ENCODE measurements around the gene TCEA2. TPM values are rescaled to one million over a fixed set of nuclear protein-coding genes. Genes with fewer than 3 reads are reported as not detected.

Gene TCEA2
- total RNA-seq, 1 experiment from 2014 or later: 29.4 TPM

DNA sequence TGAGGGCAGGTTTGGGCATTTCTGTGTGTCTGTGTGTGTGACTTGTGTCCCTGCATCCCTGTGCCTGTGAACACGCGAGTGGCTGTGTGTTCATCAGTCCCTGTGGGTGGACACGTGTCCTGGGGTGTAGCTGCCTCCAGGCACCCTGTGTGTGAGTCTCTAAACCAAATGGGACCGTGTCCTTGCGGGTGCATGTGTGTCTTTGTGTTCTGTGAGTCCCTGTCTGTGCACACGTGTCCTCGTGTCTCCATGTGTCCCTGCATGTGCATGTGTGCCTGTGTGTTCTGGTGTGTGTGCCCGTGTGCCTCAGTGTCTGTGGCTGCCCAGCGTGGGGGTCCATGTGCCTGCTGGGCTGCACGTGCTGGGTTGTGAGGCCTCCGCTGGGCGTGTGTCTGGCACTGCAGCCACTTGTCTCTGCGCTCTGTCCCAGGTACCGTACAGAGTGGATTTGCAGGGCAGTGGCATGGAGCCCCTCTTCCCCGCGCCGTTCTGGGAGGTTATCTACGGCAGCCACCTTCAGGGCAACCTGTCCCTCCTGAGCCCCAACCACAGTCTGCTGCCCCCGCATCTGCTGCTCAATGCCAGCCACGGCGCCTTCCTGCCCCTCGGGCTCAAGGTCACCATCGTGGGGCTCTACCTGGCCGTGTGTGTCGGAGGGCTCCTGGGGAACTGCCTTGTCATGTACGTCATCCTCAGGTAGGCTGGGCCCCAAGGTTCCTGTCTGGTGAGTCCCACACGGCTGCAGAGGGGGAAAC is 29.4 kb downstream of the TCEA2 start:
- H3K4me3 ChIP-seq (ENCODE audit: insufficient read depth, low read depth, low read length): no peak overlapping the region
- H3K27me3 ChIP-seq (ENCODE audit: control insufficient read depth, insufficient read depth, low read length): no peaks in the 10 kb centered on the region
- no peaks in the 10 kb centered on the region for H3K36me3 ChIP-seq (replicated peaks; ENCODE audit: control insufficient read depth, insufficient read depth, low read length)
- no peak for DNase-seq

GRCh38 chr20:64093013-64093503 is 30.1 kb downstream of the TCEA2 start:
- no peak overlapping the region for H3K4me3 ChIP-seq (ENCODE audit: insufficient read depth, low read depth, low read length)
- no peaks in the 10 kb centered on the region for H3K36me3 ChIP-seq (replicated peaks; ENCODE audit: control insufficient read depth, insufficient read depth, low read length)
- DNase-seq: peak; percentile 83
- H3K27me3 ChIP-seq (ENCODE audit: control insufficient read depth, insufficient read depth, low read length): no peaks in the 10 kb centered on the region

GRCh38 chr20:64095455-64095854 is 32.5 kb downstream of the TCEA2 start:
- Histone ChIP-seq H3K36me3 (replicated peaks; ENCODE audit: control insufficient read depth, insufficient read depth, low read length) (no peaks in the 10 kb centered on the region), H3K4me3 (ENCODE audit: insufficient read depth, low read depth, low read length) (no peak overlapping the region), H3K27me3 (ENCODE audit: control insufficient read depth, insufficient read depth, low read length) (no peaks in the 10 kb centered on the region)
- DNase-seq: no peak

DNA sequence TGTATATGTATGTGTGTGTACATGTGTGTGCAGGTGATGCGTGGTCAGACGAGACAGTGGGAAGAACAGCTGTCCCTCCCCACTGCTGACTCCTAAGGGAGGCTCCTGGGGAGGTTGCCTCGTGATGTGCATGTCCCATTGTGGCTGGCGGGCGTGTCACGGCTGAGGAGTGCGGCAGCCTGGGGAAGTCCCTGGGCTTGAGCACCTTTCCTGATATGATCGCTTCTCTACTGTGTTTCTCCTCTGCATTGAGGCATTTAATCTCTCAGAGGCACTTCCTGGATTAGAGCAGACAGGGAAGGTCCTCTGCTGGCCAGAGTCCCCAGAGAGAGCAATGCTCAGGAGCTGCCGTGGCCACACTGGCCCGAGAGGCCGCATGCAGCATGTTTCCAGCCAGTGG is 32.9 kb downstream of the TCEA2 start:
- Histone ChIP-seq H3K36me3 (replicated peaks; ENCODE audit: control insufficient read depth, insufficient read depth, low read length) (no peaks in the 10 kb centered on the region), H3K27me3 (ENCODE audit: control insufficient read depth, insufficient read depth, low read length) (peaks cover under 1% of the 10 kb centered on the region; the same call in 1 of the 2 replicates), H3K4me3 (ENCODE audit: insufficient read depth, low read depth, low read length) (no peak overlapping the region)
- DNase-seq: no peak

GRCh38 chr20:64096535-64096934 is 33.5 kb downstream of the TCEA2 start:
- no peak for DNase-seq
- H3K4me3 ChIP-seq (ENCODE audit: insufficient read depth, low read depth, low read length): no peak overlapping the region
- H3K27me3 ChIP-seq (ENCODE audit: control insufficient read depth, insufficient read depth, low read length): peaks cover 5% of the 10 kb centered on the region; the same call in 1 of the 2 replicates
- H3K36me3 ChIP-seq (replicated peaks; ENCODE audit: control insufficient read depth, insufficient read depth, low read length): no peaks in the 10 kb centered on the region

DNA sequence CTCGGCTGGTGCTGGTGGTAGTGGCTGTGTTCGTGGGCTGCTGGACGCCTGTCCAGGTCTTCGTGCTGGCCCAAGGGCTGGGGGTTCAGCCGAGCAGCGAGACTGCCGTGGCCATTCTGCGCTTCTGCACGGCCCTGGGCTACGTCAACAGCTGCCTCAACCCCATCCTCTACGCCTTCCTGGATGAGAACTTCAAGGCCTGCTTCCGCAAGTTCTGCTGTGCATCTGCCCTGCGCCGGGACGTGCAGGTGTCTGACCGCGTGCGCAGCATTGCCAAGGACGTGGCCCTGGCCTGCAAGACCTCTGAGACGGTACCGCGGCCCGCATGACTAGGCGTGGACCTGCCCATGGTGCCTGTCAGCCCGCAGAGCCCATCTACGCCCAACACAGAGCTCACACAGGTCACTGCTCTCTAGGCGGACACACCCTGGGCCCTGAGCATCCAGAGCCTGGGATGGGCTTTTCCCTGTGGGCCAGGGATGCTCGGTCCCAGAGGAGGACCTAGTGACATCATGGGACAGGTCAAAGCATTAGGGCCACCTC is 35.5 kb downstream of the TCEA2 start:
- H3K4me3 ChIP-seq (ENCODE audit: insufficient read depth, low read depth, low read length): no peak overlapping the region
- H3K27me3 ChIP-seq (ENCODE audit: control insufficient read depth, insufficient read depth, low read length): peaks cover 19% of the 10 kb centered on the region
- no peak for DNase-seq
- H3K36me3 ChIP-seq (replicated peaks; ENCODE audit: control insufficient read depth, insufficient read depth, low read length): no peaks in the 10 kb centered on the region

- DNase-seq: no peak
- Histone ChIP-seq H3K36me3 (replicated peaks; ENCODE audit: control insufficient read depth, insufficient read depth, low read length) (no peaks in the 10 kb centered on the region), H3K27me3 (ENCODE audit: control insufficient read depth, insufficient read depth, low read length) (peaks cover 19% of the 10 kb centered on the region), H3K4me3 (ENCODE audit: insufficient read depth, low read depth, low read length) (no peak overlapping the region)
These were observed 36.2 kb downstream of the TCEA2 start for GRCh38 chr20:64099086-64099786.

GRCh38 chr20:64099880-64100565 is 37.0 kb downstream of the TCEA2 start:
- no peak overlapping the region for H3K4me3 ChIP-seq (ENCODE audit: insufficient read depth, low read depth, low read length)
- DNase-seq: no peak
- peaks cover 19% of the 10 kb centered on the region for H3K27me3 ChIP-seq (ENCODE audit: control insufficient read depth, insufficient read depth, low read length)
- H3K36me3 ChIP-seq (replicated peaks; ENCODE audit: control insufficient read depth, insufficient read depth, low read length): no peaks in the 10 kb centered on the region

- no peaks in the 10 kb centered on the region for H3K36me3 ChIP-seq (replicated peaks; ENCODE audit: control insufficient read depth, insufficient read depth, low read length)
- no peak overlapping the region for H3K4me3 ChIP-seq (ENCODE audit: insufficient read depth, low read depth, low read length)
- peaks cover 19% of the 10 kb centered on the region for H3K27me3 ChIP-seq (ENCODE audit: control insufficient read depth, insufficient read depth, low read length)
- DNase-seq: no peak
These were observed 37.5 kb downstream of the TCEA2 start for GRCh38 chr20:64100566-64100888.

DNA sequence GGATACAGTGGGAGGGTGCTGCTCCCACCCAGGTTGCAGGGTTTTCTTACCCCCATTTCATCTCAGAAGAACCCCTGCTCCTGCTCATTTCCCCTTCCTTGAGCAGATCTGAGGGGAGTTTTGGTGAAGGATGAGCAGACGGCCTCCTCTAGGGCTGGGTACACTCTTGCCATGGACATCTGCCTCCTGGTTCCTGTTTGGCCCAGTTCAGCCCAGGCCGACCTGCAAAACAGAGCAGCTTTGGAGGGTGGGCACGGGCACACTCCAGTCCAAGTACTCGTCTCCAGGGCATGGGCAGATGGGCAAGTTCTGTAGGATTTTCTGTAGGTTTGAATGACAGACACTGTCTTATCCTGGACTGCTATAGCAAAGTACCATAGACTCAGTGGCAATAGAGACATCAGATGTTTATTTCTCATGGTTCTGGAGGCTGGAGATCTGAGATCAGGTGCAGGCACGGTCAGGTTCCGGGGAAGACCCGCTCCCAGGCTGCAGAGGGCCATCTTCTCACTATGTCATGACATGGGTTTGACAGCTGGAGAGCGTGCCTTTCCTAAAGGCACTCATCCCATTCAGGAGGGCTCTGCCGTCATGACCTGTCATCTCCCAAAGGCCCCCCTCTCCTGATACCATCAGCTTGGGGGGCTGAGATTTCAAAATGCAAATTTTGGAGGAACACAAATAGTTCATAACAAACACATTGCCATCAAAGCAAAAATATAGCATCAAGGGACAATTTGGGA is 38.1 kb downstream of the TCEA2 start:
- Histone ChIP-seq H3K27me3 (ENCODE audit: control insufficient read depth, insufficient read depth, low read length) (peaks cover 19% of the 10 kb centered on the region), H3K4me3 (ENCODE audit: insufficient read depth, low read depth, low read length) (no peak overlapping the region), H3K36me3 (replicated peaks; ENCODE audit: control insufficient read depth, insufficient read depth, low read length) (no peaks in the 10 kb centered on the region)
- no peak for DNase-seq

DNA sequence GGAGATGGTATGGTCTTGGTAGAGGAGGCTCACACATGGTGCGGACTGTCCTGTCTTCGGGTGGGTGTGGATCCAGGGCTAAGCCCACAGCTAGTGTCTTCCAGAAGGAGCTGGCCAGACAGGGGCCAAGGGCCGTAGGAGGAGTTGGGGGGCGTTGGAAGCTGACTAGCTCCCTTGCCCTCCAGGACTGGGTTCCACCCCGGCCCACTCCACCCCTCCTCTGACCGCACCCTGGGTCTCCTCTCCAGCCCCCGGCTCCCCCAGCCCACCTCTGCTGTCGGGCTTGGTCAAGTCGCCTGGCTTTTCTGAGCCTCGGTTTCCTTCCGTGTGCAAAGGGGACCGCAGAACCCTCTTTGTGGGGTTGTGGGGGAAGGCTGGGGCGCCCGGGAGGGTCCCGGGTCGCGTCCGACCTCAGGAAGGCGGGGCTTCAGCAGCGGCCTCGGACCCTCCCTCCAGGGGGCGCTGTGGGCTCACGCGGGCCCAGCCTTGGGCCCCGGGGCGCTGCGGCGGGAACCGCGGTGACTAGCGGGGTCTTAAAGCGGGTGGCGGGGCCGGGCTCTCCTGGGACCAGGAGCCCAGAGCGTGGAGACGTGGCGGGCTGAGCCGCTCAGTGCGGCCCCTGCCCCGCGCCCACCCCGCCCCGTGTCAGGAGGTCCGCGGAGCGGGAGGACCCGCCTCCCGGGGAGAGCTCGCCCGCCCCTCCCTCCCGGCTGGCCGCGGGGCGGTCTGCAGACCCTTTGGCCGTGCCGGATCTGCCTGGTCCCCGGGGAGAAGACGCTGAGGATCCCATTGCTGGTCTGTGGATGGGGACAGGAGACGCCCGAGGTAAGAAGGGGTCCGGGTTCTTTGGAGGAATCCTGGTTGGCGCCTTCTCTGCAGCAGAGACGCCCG is 39.0 kb downstream of the TCEA2 start:
- DNase-seq: peak; percentile 99
- Histone ChIP-seq H3K36me3 (replicated peaks; ENCODE audit: control insufficient read depth, insufficient read depth, low read length) (no peaks in the 10 kb centered on the region), H3K27me3 (ENCODE audit: control insufficient read depth, insufficient read depth, low read length) (peaks cover 19% of the 10 kb centered on the region), H3K4me3 (ENCODE audit: insufficient read depth, low read depth, low read length) (peak overlapping the region; percentile 56)

DNA sequence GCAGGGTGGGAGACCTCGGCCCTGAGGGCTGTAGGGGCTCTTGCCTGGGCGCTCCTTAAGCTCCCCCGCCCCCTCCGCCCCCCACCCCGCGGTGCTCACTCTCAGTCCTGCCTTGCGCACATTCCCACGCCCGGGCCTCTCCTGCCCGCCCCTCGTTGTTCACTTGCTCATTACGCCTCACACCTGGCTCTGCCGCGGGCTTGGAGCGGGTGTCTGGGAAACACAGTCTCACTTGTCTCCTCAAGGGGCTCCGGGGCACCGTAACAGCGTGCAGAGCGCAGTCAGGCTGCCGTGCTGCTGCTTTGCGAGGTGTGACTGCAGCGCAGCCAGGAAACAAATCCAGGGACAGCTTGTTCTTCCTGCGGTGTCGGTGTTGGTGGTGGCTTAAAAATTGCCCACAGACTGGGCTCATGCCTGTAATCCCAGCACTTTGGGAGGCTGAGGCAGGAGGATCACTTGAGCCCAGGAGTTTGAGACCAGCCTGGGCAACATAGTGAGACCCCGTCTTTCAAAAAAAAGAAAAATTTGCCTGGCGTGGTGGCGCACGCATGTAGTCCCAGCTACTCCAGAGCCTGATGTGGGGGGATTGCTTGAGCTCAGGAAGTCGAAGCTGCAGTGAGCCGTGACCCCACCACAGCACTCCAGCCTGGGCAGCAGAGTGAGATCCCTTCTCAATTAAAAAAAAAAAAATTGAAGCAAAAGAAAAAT is 39.8 kb downstream of the TCEA2 start:
- H3K4me3 ChIP-seq (ENCODE audit: insufficient read depth, low read depth, low read length): peak overlapping the region; percentile 56
- peak; percentile 90 for DNase-seq
- peaks cover 19% of the 10 kb centered on the region for H3K27me3 ChIP-seq (ENCODE audit: control insufficient read depth, insufficient read depth, low read length)
- no peaks in the 10 kb centered on the region for H3K36me3 ChIP-seq (replicated peaks; ENCODE audit: control insufficient read depth, insufficient read depth, low read length)

Data from H7 (cell line).